Hepatocyte (in vitro differentiated cells): ENCODE data around the gene DYNLL1. TPM values are rescaled to one million over a fixed set of nuclear protein-coding genes. Genes with fewer than 3 reads are reported as not detected.

Experiments
- DNase-seq: peaks from one replicate; pipeline ENCODE4 v3.0.0-alpha.2; 2016; ENCODE audit warnings: low spot score
- H2AFZ ChIP-seq: fragments of 200-600 bp; sonication (generic); 2 replicates; pipeline ENCODE4 v1.6.0; 2016; ENCODE audit warnings: antibody characterized with exemption, mild to moderate bottlenecking
- H3K27ac ChIP-seq: fragments of 200-600 bp; sonication (generic); 2 replicates; pipeline ENCODE4 v1.5.1; 2016; ENCODE audit warnings: mild to moderate bottlenecking
- H3K27me3 ChIP-seq: fragments of 200-600 bp; sonication (generic); 2 replicates; pipeline ENCODE4 v1.6.1; 2016
- H3K36me3 ChIP-seq: fragments of 200-600 bp; sonication (generic); replicated peaks from 2 replicates; pipeline ENCODE4 v1.5.1; 2016; ENCODE audit warnings: low read depth; ENCODE audit not compliant: insufficient read depth
- H3K4me1 ChIP-seq: fragments of 200-600 bp; sonication (generic); 2 replicates; pipeline ENCODE4 v1.5.1; 2016; ENCODE audit warnings: mild to moderate bottlenecking, moderate library complexity; ENCODE audit not compliant: insufficient read depth
- H3K4me2 ChIP-seq: fragments of 200-600 bp; sonication (generic); 2 replicates; pipeline ENCODE4 v1.6.0; 2016
- H3K4me3 ChIP-seq: fragments of 200-600 bp; sonication (generic); 2 replicates; pipeline ENCODE4 v1.5.1; 2016; ENCODE audit warnings: mild to moderate bottlenecking
- H3K79me2 ChIP-seq: fragments of 200-600 bp; sonication (generic); 2 replicates; pipeline ENCODE4 v1.6.0; 2017; ENCODE audit warnings: mild to moderate bottlenecking
- H3K9me2 ChIP-seq: fragments of 200-600 bp; sonication (generic); replicated peaks from 2 replicates; pipeline ENCODE4 v1.6.0; 2017; ENCODE audit warnings: mild to moderate bottlenecking; ENCODE audit not compliant: insufficient read depth
- H3K9me3 ChIP-seq: fragments of 200-600 bp; sonication (generic); 2 replicates; pipeline ENCODE4 v1.5.1; 2016; ENCODE audit warnings: low read depth, mild to moderate bottlenecking
- H4K20me1 ChIP-seq: fragments of 200-600 bp; sonication (generic); 2 replicates; pipeline ENCODE4 v1.6.0; 2016; ENCODE audit warnings: mild to moderate bottlenecking; ENCODE audit not compliant: insufficient read depth, poor library complexity, severe bottlenecking
- CTCF ChIP-seq: fragments of 200-600 bp; sonication (generic); IDR thresholded peaks from 2 replicates; pipeline ENCODE4 v1.5.1; 2016; ENCODE audit warnings: antibody characterized with exemption, mild to moderate bottlenecking; ENCODE audit not compliant: poor library complexity
- EZH2 ChIP-seq: fragments of 200-600 bp; sonication (generic); IDR thresholded peaks from 2 replicates; pipeline ENCODE4 v1.6.1; 2016; ENCODE audit warnings: antibody characterized with exemption, mild to moderate bottlenecking, borderline replicate concordance
- EZH2phosphoT487 ChIP-seq: fragments of 200-600 bp; sonication (generic); IDR thresholded peaks from one replicate; pipeline ENCODE4 v1.6.1; 2018; ENCODE audit warnings: antibody characterized with exemption, mild to moderate bottlenecking, low read depth, moderate library complexity; ENCODE audit not compliant: unreplicated experiment, severe bottlenecking
- WGBS: methylation state at CpG from one replicate; pipeline ENCODE4 v1.1.6; 2016; ENCODE audit warnings: low lambda C conversion rate; ENCODE audit errors: missing lambda C conversion rate; 5-methylcytosine and 5-hydroxymethylcytosine counted together
- polyA plus RNA-seq: library from polyadenylated mRNA; unstranded; fragments of >200 nt; fragmentation: Nextera tagmentation; extraction: Ambion mirVana; gene quantifications from 2 replicates; pipeline ENCODE4 v1.2.1, GENCODE V29; 2016
- total RNA-seq: library from RNA; depleted of rRNA; stranded (reverse); fragments of >200 nt; gene quantifications from 2 replicates; pipeline ENCODE4 v1.2.3, GENCODE V29; 2014

DYNLL1 gene
- total and polyA plus RNA-seq, 2 experiments from 2014 or later, result 383 to 641 TPM

GRCh38 chr12:120457133-120457532, 38.8 kb upstream of the DYNLL1 start:
- H3K27ac ChIP-seq, result no peak overlapping the region
- no peak overlapping the region for H3K4me2 ChIP-seq
- H3K4me3 ChIP-seq, result no peak overlapping the region
- no peak for DNase-seq
- H3K4me1 ChIP-seq, result peaks cover 9% of the 10 kb centered on the region
- H3K9me3 ChIP-seq, result no peaks in the 10 kb centered on the region
- no peak overlapping the region for H2AFZ ChIP-seq
- peak; percentile 12 for TF ChIP-seq CTCF
- TF ChIP-seq EZH2, result no peak
- no peaks in the 10 kb centered on the region for H3K27me3 ChIP-seq
- peaks cover 7% of the 10 kb centered on the region for H3K36me3 ChIP-seq
- H4K20me1 ChIP-seq, result peaks cover 5% of the 10 kb centered on the region
- WGBS, result 92% methylated on average over 6 of the region's 6 CpGs
- no peaks in the 10 kb centered on the region for H3K9me2 ChIP-seq
- H3K79me2 ChIP-seq, result peaks cover 15% of the 10 kb centered on the region

GRCh38 chr12:120460157-120460556, 35.8 kb upstream of the DYNLL1 start:
- H3K4me1 ChIP-seq, result no peaks in the 10 kb centered on the region
- no peak overlapping the region for H3K27ac ChIP-seq
- no peak overlapping the region for H3K4me3 ChIP-seq
- H3K27me3 ChIP-seq, result no peaks in the 10 kb centered on the region
- H3K36me3 ChIP-seq, result peaks cover 7% of the 10 kb centered on the region
- no peak for TF ChIP-seq EZH2
- TF ChIP-seq EZH2phosphoT487, result no peak
- no peak for TF ChIP-seq CTCF
- H2AFZ ChIP-seq, result no peak overlapping the region
- no peaks in the 10 kb centered on the region for H3K9me3 ChIP-seq
- no peak overlapping the region for H3K4me2 ChIP-seq
- peaks cover 16% of the 10 kb centered on the region for H4K20me1 ChIP-seq
- H3K79me2 ChIP-seq, result peaks cover 30% of the 10 kb centered on the region
- WGBS, result 96% methylated on average over 3 of the region's 3 CpGs
- DNase-seq, result no peak
- no peaks in the 10 kb centered on the region for H3K9me2 ChIP-seq

- H3K4me1 ChIP-seq, result peaks cover 3% of the 10 kb centered on the region
- no peak overlapping the region for H3K4me3 ChIP-seq
- H3K27me3 ChIP-seq, result no peaks in the 10 kb centered on the region
- no peaks in the 10 kb centered on the region for H3K9me2 ChIP-seq
- 88% methylated on average over 3 of the region's 3 CpGs for WGBS
- peaks cover 34% of the 10 kb centered on the region for H4K20me1 ChIP-seq
- peaks cover 7% of the 10 kb centered on the region for H3K36me3 ChIP-seq
- H3K27ac ChIP-seq, result no peak overlapping the region
- no peaks in the 10 kb centered on the region for H3K9me3 ChIP-seq
- TF ChIP-seq EZH2phosphoT487 (no peak), EZH2 (no peak), CTCF (no peak)
- no peak overlapping the region for H2AFZ ChIP-seq
- H3K4me2 ChIP-seq, result no peak overlapping the region
- DNase-seq, result no peak
- peaks cover 50% of the 10 kb centered on the region for H3K79me2 ChIP-seq
These were observed 33.7 kb upstream of the DYNLL1 start for GRCh38 chr12:120462099-120462640.

- no peak overlapping the region for H3K27ac ChIP-seq
- H3K36me3 ChIP-seq, result peaks cover 7% of the 10 kb centered on the region
- H4K20me1 ChIP-seq, result peaks cover 50% of the 10 kb centered on the region
- no peaks in the 10 kb centered on the region for H3K9me2 ChIP-seq
- WGBS, result 93% methylated on average over 5 of the region's 5 CpGs
- peaks cover 6% of the 10 kb centered on the region for H3K4me1 ChIP-seq
- H2AFZ ChIP-seq, result no peak overlapping the region
- no peaks in the 10 kb centered on the region for H3K27me3 ChIP-seq
- no peak overlapping the region for H3K4me3 ChIP-seq
- TF ChIP-seq EZH2phosphoT487, result no peak
- TF ChIP-seq EZH2, result no peak
- no peak for TF ChIP-seq CTCF
- no peak overlapping the region for H3K4me2 ChIP-seq
- no peak for DNase-seq
- H3K79me2 ChIP-seq, result peaks cover 66% of the 10 kb centered on the region
- H3K9me3 ChIP-seq, result no peaks in the 10 kb centered on the region
These were observed 32.2 kb upstream of the DYNLL1 start for GRCh38 chr12:120463712-120464111.
